Measurements from ENCODE around the gene ADAMTS16.

The ADAMTS16 gene

DNA sequence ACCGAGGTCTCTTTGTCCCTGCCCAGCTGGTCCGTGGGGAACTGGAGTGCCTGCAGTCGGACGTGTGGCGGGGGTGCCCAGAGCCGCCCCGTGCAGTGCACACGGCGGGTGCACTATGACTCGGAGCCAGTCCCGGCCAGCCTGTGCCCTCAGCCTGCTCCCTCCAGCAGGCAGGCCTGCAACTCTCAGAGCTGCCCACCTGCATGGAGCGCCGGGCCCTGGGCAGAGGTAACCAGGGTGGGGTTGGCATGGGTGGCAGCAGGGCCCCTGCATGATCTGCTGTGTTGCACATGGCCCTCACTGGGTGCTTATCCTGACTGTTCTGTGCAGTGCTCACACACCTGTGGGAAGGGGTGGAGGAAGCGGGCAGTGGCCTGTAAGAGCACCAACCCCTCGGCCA is 163.1 kb downstream of the ADAMTS16 start:
- no peak for TF ChIP-seq GATA3 (IDR thresholded peaks at IDR 0.05; ENCODE audit: low read depth, low read length)

DNA sequence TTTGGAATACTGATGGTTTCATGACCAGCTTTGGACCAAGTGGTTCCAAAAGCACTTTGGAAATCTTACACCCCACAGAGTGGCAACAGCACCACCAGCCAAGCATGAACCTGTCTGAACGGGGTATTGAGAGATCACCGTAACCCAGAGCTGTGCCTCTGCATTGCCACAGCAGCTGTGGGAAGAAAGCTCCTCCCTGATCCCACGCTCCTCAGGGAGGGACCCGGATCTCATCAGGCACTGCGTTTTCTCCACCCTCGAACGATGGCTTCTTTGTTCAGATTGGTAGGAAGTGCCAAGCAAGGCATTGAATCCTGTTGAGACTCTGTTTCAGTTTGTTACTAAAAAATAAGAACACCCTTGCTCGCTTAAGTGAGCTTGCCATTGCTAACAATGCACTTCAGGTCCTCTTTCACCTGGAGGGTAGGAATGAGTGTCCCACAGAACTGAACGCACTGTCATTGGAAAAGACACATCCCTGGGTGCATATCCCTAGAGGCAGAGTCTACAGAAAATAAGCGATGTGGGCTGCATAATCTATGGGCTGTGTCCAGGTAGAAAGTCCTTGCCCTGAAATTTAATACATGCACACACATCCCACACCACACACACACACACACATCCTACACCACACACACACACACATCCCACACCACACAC is 164.4 kb downstream of the ADAMTS16 start:
- TF ChIP-seq GATA3 (IDR thresholded peaks at IDR 0.05; ENCODE audit: low read depth, low read length) (no peak), GATA2 (IDR thresholded peaks at IDR 0.05; ENCODE audit: low read depth, low read length) (no peak)

GRCh38 chr5:5306696-5307095 is 166.6 kb downstream of the ADAMTS16 start:
- TF ChIP-seq GATA3 (IDR thresholded peaks at IDR 0.05; ENCODE audit: low read depth, low read length) (no peak), GATA2 (IDR thresholded peaks at IDR 0.05; ENCODE audit: low read depth, low read length) (no peak)

DNA sequence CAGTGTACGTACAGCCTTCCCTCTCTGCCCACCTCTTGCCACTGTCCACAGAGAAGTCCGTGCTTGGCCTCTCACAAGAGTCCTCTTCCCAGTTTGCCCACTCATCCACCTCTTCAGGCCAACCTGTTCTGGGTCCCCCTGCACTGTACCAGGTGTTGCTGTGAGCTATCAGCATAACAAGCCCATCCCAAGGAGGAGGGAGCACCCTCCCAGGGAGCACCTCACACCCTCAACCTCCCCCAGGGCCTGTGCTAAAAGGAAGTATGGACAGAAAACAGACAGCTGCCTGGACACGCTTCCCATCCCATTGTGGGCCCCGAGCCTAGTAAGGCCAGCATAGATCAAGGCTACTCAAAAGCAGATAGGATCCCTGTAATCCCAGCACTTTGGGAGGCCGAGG is 168.2 kb downstream of the ADAMTS16 start:
- TF ChIP-seq GATA3 (IDR thresholded peaks at IDR 0.05; ENCODE audit: low read depth, low read length), result no peak
- TF ChIP-seq GATA2 (IDR thresholded peaks at IDR 0.05; ENCODE audit: low read depth, low read length), result no peak

GRCh38 chr5:5309645-5310044 is 169.5 kb downstream of the ADAMTS16 start:
- TF ChIP-seq GATA2 (IDR thresholded peaks at IDR 0.05; ENCODE audit: low read depth, low read length), result no peak
- no peak for TF ChIP-seq GATA3 (IDR thresholded peaks at IDR 0.05; ENCODE audit: low read depth, low read length)

DNA sequence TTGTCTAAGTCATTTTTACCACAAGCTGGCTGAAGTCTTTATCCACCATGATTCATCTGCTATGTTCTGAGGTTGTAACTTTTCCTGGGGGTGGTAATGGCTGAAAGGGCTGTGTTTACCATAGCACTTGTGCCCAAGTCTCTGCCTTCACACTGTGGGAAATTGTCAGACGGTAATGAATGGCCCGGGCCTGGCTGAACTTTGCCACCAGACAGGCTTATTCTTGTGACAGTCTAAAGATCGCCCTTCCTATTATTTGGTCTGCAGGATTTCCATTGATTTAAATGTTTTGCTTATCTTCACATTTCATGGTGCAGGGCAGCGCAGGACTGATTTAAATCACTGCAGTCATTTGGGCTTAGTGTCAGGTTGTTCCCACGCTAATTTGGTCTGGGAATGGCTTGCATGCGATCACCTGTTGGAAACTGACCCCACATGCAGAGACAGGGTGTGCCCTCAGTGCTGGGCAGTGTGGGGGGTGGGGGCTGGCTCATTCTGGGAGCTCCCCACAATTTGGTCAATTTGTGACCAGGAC is 173.0 kb downstream of the ADAMTS16 start:
- no peak for TF ChIP-seq GATA3 (IDR thresholded peaks at IDR 0.05; ENCODE audit: low read depth, low read length)
- no peak for TF ChIP-seq GATA2 (IDR thresholded peaks at IDR 0.05; ENCODE audit: low read depth, low read length)

DNA sequence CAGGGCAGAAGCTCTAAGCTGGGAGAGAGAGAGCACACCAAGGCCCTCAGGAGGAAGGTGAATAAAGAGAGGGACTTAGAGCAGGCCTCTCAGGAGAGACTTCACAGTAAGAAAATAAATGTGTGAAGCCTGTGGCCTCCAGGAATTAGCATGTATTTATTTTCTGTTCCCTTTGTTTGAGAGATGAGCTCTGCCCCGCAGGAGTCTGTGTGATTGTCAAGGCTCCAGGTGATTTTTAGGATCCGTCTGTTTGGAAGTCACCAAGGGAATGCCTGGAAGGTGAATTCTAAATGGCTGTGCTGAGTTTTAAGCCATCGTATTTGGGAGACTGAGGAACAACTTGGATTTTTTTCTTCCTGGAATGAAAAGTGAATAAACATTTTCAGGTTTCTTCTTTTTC is 174.0 kb downstream of the ADAMTS16 start:
- TF ChIP-seq GATA3 (IDR thresholded peaks at IDR 0.05; ENCODE audit: low read depth, low read length), result no peak
- TF ChIP-seq GATA2 (IDR thresholded peaks at IDR 0.05; ENCODE audit: low read depth, low read length), result no peak

DNA sequence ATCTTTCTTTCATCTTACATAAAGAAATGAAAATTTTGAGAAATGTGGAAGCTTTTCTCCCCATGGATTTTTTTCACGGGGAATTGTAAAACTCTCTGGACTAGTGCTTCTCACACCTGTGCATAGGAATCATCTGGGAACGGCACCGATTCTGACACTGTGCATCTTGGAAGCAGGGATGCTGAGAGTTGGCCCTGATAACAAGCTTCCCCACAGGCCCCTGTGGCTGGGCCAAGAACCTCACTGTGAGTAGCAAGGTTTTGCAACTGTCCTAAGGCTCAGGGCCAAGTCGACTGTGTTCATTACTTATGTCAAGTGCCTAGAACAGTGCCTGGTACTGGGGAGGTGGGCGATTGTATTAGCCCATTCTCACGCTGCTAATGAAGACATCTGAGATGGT is 174.5 kb downstream of the ADAMTS16 start:
- TF ChIP-seq GATA3 (IDR thresholded peaks at IDR 0.05; ENCODE audit: low read depth, low read length), result no peak
- TF ChIP-seq GATA2 (IDR thresholded peaks at IDR 0.05; ENCODE audit: low read depth, low read length), result no peak

- TF ChIP-seq GATA3 (IDR thresholded peaks at IDR 0.05; ENCODE audit: low read depth, low read length) (no peak), GATA2 (IDR thresholded peaks at IDR 0.05; ENCODE audit: low read depth, low read length) (no peak)
Observed at GRCh38 chr5:5315068-5315980, 175.2 kb downstream of the ADAMTS16 start.

GRCh38 chr5:5316334-5316733 is 176.2 kb downstream of the ADAMTS16 start:
- no peak for TF ChIP-seq GATA2 (IDR thresholded peaks at IDR 0.05; ENCODE audit: low read depth, low read length)
- no peak for TF ChIP-seq GATA3 (IDR thresholded peaks at IDR 0.05; ENCODE audit: low read depth, low read length)

GRCh38 chr5:5317976-5318375 is 177.8 kb downstream of the ADAMTS16 start:
- TF ChIP-seq GATA3 (IDR thresholded peaks at IDR 0.05; ENCODE audit: low read depth, low read length) (no peak), GATA2 (IDR thresholded peaks at IDR 0.05; ENCODE audit: low read depth, low read length) (no peak)

- TF ChIP-seq GATA3 (IDR thresholded peaks at IDR 0.05; ENCODE audit: low read depth, low read length) (no peak), GATA2 (IDR thresholded peaks at IDR 0.05; ENCODE audit: low read depth, low read length) (no peak)
Observed at GRCh38 chr5:5318426-5319190, 178.5 kb downstream of the ADAMTS16 start.

DNA sequence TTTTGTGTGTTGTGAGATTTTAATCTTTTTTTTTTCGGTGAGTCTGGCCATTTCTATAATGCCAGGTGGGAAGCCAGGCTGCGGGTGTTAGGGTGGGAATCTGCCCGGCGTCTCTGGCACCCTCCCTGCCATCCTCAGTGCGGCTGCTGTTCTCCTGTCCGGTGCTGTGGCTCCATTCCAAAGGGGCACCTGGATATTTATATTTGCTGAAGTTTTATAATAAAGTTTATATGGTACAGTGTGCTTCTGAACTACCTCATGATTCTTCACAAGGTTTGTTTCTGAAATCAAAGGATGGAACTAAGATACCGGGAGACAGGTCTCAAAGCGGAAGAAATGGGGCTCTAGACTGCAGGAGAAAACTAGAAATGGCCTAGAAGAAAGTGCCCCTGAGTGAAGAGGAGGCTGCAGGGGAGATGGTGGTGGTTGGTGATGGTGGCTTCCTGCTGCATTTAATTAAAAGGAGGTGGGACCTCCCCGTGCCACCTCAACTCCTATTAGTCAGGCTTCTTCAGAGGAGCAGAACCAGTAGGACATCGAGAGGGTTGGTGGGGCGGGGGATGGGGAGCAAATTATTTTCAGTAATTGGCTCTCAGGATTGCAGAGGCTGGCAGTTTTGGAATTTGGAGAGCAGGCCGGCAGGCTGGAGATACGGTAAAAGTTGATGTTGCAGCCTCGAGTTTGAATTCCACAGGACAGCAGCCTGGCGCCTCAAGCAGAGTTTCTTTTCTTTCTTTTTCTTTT is 180.1 kb downstream of the ADAMTS16 start:
- TF ChIP-seq GATA3 (IDR thresholded peaks at IDR 0.05; ENCODE audit: low read depth, low read length), result no peak
- no peak for TF ChIP-seq GATA2 (IDR thresholded peaks at IDR 0.05; ENCODE audit: low read depth, low read length)

Measured in SH-SY5Y (cell line).